Lung (tissue), 12 donors: ENCODE results near the gene CKMT2. TPM values are rescaled to one million over a fixed set of nuclear protein-coding genes. Genes with fewer than 3 reads are reported as not detected.

Experiments
- ATAC-seq: fragments of 200-7000 bp; cut with Tn5 transposase; one replicate; pipeline ENCODE4 v1.9.1; 2020; ENCODE audit warnings: moderate number of reproducible peaks; ENCODE audit not compliant: insufficient read depth, low FRiP score
- DNase-seq, 3 donors: peaks; one replicate each; pipeline ENCODE4 v3.0.0-alpha.2; 2013 to 2017
- H3K27ac ChIP-seq, 2 donors: one replicate each; pipeline ENCODE4 v1.5.1; 2013; ENCODE audit warnings: mild to moderate bottlenecking in 2 of 2, moderate library complexity in 2 of 2, control low read depth in 1 of 2, inconsistent platforms in 1 of 2, low read depth in 1 of 2, low read length in 1 of 2
- H3K27me3 ChIP-seq, 3 donors: one replicate each; pipeline ENCODE4 v1.5.1; 2013; ENCODE audit warnings: low read length in 2 of 3; ENCODE audit not compliant: control insufficient read depth in 3 of 3, insufficient read depth in 3 of 3
- H3K36me3 ChIP-seq, 4 donors: one replicate each; pipeline ENCODE4 v1.5.1; 2013; ENCODE audit warnings: low read length in 4 of 4, mild to moderate bottlenecking in 1 of 4, moderate library complexity in 1 of 4; ENCODE audit not compliant: control insufficient read depth in 4 of 4, insufficient read depth in 4 of 4
- H3K4me1 ChIP-seq, 5 donors: one replicate each; pipeline ENCODE4 v1.5.1; 2013; ENCODE audit warnings: low read length in 5 of 5, mild to moderate bottlenecking in 2 of 5, moderate library complexity in 1 of 5; ENCODE audit not compliant: control insufficient read depth in 5 of 5, insufficient read depth in 5 of 5
- H3K4me3 ChIP-seq: one replicate; pipeline ENCODE4 v1.5.1; 2013; ENCODE audit warnings: mild to moderate bottlenecking, control low read depth, moderate library complexity
- H3K9ac ChIP-seq, 2 donors: one replicate each; pipeline ENCODE4 v1.5.1; 2013; ENCODE audit warnings: low read length in 2 of 2, control low read depth in 1 of 2; ENCODE audit not compliant: insufficient read depth in 1 of 2
- H3K9me3 ChIP-seq, 4 donors: one replicate each; pipeline ENCODE4 v1.5.1; 2013; ENCODE audit warnings: low read length in 3 of 4, mild to moderate bottlenecking in 1 of 4, moderate library complexity in 1 of 4; ENCODE audit not compliant: control insufficient read depth in 4 of 4, insufficient read depth in 3 of 4
- WGBS, 2 donors: extraction: QIAGEN DNeasy Blood & Tissue Kit; methylation state at CpG; one replicate each; pipeline ENCODE4 v1.1.7; 2013; 5-methylcytosine and 5-hydroxymethylcytosine counted together
- polyA plus RNA-seq, 2 donors: library from polyadenylated mRNA; stranded (reverse); fragments of 200-250 nt; gene quantifications; one replicate each; pipeline ENCODE4 v1.2.1, GENCODE V29; 2013
- total RNA-seq, 2 donors: library from RNA; depleted of rRNA in 1 of 2; stranded (reverse); fragments of >200 nt in 1 of 2; gene quantifications; one replicate each; pipeline ENCODE4 v1.2.1, GENCODE V29; 2014 to 2021
- TF ChIP-seq, protein P1 (sequence below): IDR thresholded peaks from 2 replicates; pipeline ENCODE4 v1.5.1; 2012; ENCODE audit warnings: mild to moderate bottlenecking; ENCODE audit errors: control extremely low read depth, extremely low read depth
- donor health status: control.
- donor health status: control.
- donor health status: Bipolar disorder and iron deficiency.
- donor health status: healthy.
- donor health status: DM: yes; HTN: yes; CAD: no.

The CKMT2 gene
- total and polyA plus RNA-seq, 4 donors = 1.2 to 2.8 (median 1.8) TPM

DNA sequence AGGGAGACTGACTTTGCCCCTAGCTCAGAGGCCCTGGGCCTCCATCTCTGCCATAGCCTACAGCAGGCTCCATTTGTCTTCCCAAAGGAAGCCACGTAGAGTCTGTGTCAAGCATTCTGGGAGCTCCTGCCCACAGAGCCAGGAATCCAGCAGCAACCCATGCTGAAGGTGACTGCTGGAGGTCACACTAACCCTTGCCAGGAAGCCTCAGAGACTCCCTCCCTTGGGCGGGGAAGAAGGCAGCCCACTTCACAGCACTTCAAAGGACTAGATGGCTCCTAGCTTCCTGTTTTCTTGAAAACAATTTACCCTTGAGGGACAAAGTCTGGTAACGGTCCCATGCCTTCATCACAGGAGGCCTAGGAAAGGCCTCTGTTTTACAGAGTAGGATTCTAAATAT, 1.7 kb downstream of the CKMT2 start:
- Histone ChIP-seq H3K36me3 (peaks cover 0 to 3% (median 0%) of the 10 kb centered on the region in 4 donors), H3K9ac (no peak overlapping the region), H3K27me3 (no peaks in the 10 kb centered on the region), H3K9me3 (no peaks in the 10 kb centered on the region), H3K4me1 (peaks cover 0 to 23% (median 4%) of the 10 kb centered on the region in 5 donors), H3K27ac (peak overlapping the region in 1 of 2 donors; percentile 84), H3K4me3 (no peak overlapping the region)
- WGBS, 2 donors = 67 to 79% methylated on average over 3 of the region's 3 CpGs
- DNase-seq = no peak
- ATAC-seq = no peak
- TF ChIP-seq, protein P1, sequence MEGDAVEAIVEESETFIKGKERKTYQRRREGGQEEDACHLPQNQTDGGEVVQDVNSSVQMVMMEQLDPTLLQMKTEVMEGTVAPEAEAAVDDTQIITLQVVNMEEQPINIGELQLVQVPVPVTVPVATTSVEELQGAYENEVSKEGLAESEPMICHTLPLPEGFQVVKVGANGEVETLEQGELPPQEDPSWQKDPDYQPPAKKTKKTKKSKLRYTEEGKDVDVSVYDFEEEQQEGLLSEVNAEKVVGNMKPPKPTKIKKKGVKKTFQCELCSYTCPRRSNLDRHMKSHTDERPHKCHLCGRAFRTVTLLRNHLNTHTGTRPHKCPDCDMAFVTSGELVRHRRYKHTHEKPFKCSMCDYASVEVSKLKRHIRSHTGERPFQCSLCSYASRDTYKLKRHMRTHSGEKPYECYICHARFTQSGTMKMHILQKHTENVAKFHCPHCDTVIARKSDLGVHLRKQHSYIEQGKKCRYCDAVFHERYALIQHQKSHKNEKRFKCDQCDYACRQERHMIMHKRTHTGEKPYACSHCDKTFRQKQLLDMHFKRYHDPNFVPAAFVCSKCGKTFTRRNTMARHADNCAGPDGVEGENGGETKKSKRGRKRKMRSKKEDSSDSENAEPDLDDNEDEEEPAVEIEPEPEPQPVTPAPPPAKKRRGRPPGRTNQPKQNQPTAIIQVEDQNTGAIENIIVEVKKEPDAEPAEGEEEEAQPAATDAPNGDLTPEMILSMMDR = no peak

DNA sequence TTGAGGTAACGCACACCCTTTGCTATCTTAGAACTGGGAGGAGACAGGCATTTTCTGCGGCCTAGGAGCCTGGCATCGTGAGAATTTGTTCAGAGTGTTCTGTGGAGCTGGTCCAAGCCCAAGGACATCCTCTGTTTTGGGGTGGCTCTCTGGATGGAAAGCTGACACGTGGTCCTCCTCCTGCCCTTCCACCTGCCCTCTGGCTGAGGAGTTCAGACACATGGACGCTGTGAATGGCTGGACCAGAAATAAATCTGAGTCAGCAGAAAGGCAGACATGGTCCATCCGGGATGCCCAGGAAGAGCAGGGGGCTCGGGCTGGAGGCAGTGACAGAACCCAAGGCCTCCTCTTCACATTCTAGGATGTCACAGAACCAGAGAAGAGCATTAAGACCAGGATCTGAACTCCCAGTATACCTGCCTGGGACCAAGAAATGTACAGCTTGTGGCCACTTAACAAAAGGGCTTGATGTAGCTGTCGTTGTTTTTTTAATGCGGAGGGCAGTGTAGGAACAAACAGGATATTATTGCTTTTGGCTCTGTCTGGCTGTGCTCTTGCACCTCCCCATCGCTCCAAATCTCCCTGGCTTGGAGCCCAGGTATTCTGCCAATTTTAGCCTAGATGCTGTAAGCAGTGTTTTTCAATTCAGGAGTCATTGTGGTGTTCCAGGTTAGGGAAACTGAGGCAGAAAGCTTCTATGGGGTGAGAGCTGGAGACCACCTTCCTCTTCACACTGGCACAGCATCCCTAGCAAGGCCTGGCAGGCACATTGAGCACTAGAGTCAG, 2.4 kb downstream of the CKMT2 start:
- H3K27me3 ChIP-seq = no peaks in the 10 kb centered on the region
- DNase-seq = peak in 2 of 3 donors; percentile 17 to 66
- H3K27ac ChIP-seq = peak overlapping the region in 1 of 2 donors; percentile 84
- 68 to 83% methylated on average over 10 of the region's 10 CpGs for WGBS, 2 donors
- TF ChIP-seq, protein P1 = no peak
- no peak for ATAC-seq
- peaks cover 0 to 3% (median 0%) of the 10 kb centered on the region in 4 donors for H3K36me3 ChIP-seq
- H3K9me3 ChIP-seq = no peaks in the 10 kb centered on the region
- no peak overlapping the region for H3K4me3 ChIP-seq
- H3K9ac ChIP-seq = no peak overlapping the region
- H3K4me1 ChIP-seq = peaks cover 0 to 23% (median 9%) of the 10 kb centered on the region in 5 donors

DNA sequence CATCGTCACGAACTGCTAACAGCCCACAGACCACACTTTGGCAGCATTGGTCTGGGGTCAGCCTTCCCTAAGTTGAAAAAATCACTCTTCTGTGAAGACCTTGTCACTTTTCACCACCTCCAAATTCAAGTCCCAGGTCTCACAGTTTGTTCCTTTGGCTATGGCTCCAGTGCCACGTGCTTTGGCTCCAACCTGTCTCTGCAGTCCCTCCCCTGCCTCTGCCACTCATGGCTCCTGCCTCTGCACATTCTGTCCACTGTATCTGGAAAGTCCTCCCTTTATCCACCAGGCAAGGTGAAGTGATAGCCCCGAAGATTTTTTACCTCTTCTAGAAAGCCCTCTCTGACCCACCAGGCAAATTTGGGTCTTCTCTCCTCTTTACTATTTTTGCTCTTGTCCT, 5.3 kb downstream of the CKMT2 start:
- 95 to 96% methylated on average over 4 of the region's 4 CpGs for WGBS, 2 donors
- ATAC-seq (no peak), DNase-seq (no peak)
- Histone ChIP-seq H3K4me1 (peaks cover 0 to 22% (median 5%) of the 10 kb centered on the region in 5 donors), H3K9me3 (no peaks in the 10 kb centered on the region), H3K4me3 (no peak overlapping the region), H3K27ac (peak overlapping the region in 1 of 2 donors; percentile 73), H3K9ac (no peak overlapping the region), H3K27me3 (no peaks in the 10 kb centered on the region), H3K36me3 (peaks cover 0 to 3% (median 0%) of the 10 kb centered on the region in 4 donors)
- TF ChIP-seq, protein P1 = no peak
